GM19023 (cell line): ENCODE measurements around the gene YIPF1.

Experiments
- ATAC-seq: cut with Tn5 transposase; IDR thresholded peaks from one replicate; pipeline ENCODE4 v1.9.1; 2021; ENCODE audit warnings: mild to moderate bottlenecking, moderate library complexity; ENCODE audit not compliant: unreplicated experiment

YIPF1 gene

GRCh38 chr1:53889304-53890298, at the start of gene YIPF1:
Gene YIPF1 (minus strand): TSS chr1:53889797. CDS start chr1:53888937, 860 bp downstream.
- peak; percentile 91 for ATAC-seq

- ATAC-seq = no peak
Measured at GRCh38 chr1:53938136-53938830, 48.7 kb upstream of the YIPF1 start.

- no peak for ATAC-seq
Measured at GRCh38 chr1:53936430-53936829, 46.8 kb upstream of the YIPF1 start.

- ATAC-seq = no peak
Measured at GRCh38 chr1:53934170-53934765, 44.7 kb upstream of the YIPF1 start.

- no peak for ATAC-seq
Measured at GRCh38 chr1:53931523-53931922, 41.9 kb upstream of the YIPF1 start.

- ATAC-seq = no peak
Measured at GRCh38 chr1:53930932-53931331, 41.3 kb upstream of the YIPF1 start.

- no peak for ATAC-seq
Measured at GRCh38 chr1:53929246-53929960, 39.8 kb upstream of the YIPF1 start.

- ATAC-seq = no peak
Measured at GRCh38 chr1:53927376-53927881, 37.8 kb upstream of the YIPF1 start.

GRCh38 chr1:53919675-53920066, 30.1 kb upstream of the YIPF1 start:
- ATAC-seq = no peak

GRCh38 chr1:53918343-53918742, 28.7 kb upstream of the YIPF1 start:
- no peak for ATAC-seq

- no peak for ATAC-seq
Measured at GRCh38 chr1:53913352-53914033, 23.9 kb upstream of the YIPF1 start.

GRCh38 chr1:53911442-53911841, 21.8 kb upstream of the YIPF1 start:
- no peak for ATAC-seq

GRCh38 chr1:53909946-53910345, 20.3 kb upstream of the YIPF1 start:
- no peak for ATAC-seq

GRCh38 chr1:53906121-53906520, 16.5 kb upstream of the YIPF1 start:
- ATAC-seq = no peak

GRCh38 chr1:53905509-53905908, 15.9 kb upstream of the YIPF1 start:
- no peak for ATAC-seq

GRCh38 chr1:53902235-53903138, 12.9 kb upstream of the YIPF1 start:
- ATAC-seq = no peak

GRCh38 chr1:53899708-53900107, 10.1 kb upstream of the YIPF1 start:
- no peak for ATAC-seq

- ATAC-seq = no peak
Measured at GRCh38 chr1:53899206-53899628, 9.6 kb upstream of the YIPF1 start.

- ATAC-seq = no peak
Measured at GRCh38 chr1:53896635-53897229, 7.1 kb upstream of the YIPF1 start.
